Chondrocyte (in vitro differentiated cells): ENCODE results near the gene LRRC51. TPM values are rescaled to one million over a fixed set of nuclear protein-coding genes. Genes with fewer than 3 reads are reported as not detected.
A peak's percentile ranks its signal among the peaks of the same experiment; 100 is the strongest.

Source experiments
- DNase-seq: peaks from one replicate; pipeline ENCODE4 v3.0.0; 2021; ENCODE audit warnings: mixed read lengths, low spot score
- H3K27ac Mint-ChIP-seq: one replicate; pipeline ENCODE4 v1.8.0; 2021; ENCODE audit warnings: mild to moderate bottlenecking, moderate library complexity, mixed read lengths; ENCODE audit not compliant: unreplicated experiment
- H3K27me3 Mint-ChIP-seq: 2 replicates; pipeline ENCODE4 v1.8.0; 2021; ENCODE audit warnings: low read depth, mixed read lengths
- H3K36me3 Mint-ChIP-seq: 2 replicates; pipeline ENCODE4 v1.8.0; 2021; ENCODE audit warnings: low read depth, mixed read lengths
- H3K4me1 Mint-ChIP-seq: 2 replicates; pipeline ENCODE4 v1.8.0; 2021; ENCODE audit warnings: low read depth, mild to moderate bottlenecking, mixed read lengths
- H3K4me3 Mint-ChIP-seq: one replicate; pipeline ENCODE4 v1.8.0; 2021; ENCODE audit warnings: mild to moderate bottlenecking, moderate library complexity, mixed read lengths; ENCODE audit not compliant: unreplicated experiment
- H3K9me3 Mint-ChIP-seq: 2 replicates; pipeline ENCODE4 v1.8.0; 2021; ENCODE audit warnings: low read depth, mixed read lengths
- total RNA-seq: library from RNA; stranded (reverse); gene quantifications from 3 replicates; pipeline ENCODE4 v1.2.1, GENCODE V29; 2021
- TF ChIP-seq, protein P1 (sequence below): fragments of 200-600 bp; sonication (generic); IDR thresholded peaks from 2 replicates; pipeline ENCODE4 v1.5.0; 2021; ENCODE audit warnings: antibody characterized with exemption, mild to moderate bottlenecking, moderate library complexity

Gene LRRC51
- total RNA-seq, 1 donor from 2014 or later: 6.0 TPM

DNA sequence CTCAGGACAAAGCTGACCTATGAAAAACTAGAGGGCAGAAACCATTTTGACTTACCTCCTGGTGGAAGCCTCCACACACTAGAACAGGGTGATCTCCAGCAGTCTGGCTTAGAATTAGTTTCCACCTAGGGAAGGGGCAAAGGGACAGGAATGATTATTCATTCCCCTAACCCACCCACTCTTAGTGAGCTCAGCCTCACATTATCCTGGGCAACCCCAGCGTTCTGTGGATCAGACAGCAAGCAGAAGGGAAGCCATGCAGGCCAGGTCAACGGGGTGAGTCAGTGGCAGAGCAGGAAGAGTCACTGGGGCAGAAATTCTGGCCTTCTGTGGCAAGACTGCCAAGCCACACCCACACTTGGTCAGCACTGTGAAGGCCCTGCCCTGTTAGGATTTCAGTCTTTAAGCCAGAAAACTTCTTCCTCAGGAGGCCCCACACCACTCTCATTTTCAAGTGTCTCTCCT is 10.8 kb upstream of the LRRC51 start:
- H3K27ac Mint-ChIP-seq: peak overlapping the region; percentile 91
- no peak overlapping the region for H3K4me3 Mint-ChIP-seq

DNA sequence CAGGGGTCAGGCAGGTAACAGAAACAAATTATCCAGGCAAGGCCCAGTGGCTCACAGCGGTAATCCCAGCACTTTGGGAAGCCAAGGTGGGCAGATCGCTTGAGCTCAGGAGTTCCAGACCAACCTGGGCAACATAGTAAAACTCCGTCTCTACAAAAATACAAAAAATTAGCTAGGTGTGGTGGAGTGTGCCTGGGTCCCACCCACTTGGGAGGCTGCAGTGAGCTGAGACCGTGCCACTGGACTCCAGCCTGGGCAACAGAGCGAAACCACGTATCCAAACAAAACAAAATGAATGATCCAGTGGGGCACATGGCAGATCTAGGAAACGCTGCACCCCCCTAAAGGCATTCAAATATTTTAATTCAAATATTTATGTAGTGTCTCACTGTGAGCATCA is 10.2 kb upstream of the LRRC51 start:
- H3K9me3 Mint-ChIP-seq: no peaks in the 10 kb centered on the region
- peak overlapping the region; percentile 91 for H3K27ac Mint-ChIP-seq
- peaks cover 1% of the 10 kb centered on the region for H3K36me3 Mint-ChIP-seq
- TF ChIP-seq, protein P1, sequence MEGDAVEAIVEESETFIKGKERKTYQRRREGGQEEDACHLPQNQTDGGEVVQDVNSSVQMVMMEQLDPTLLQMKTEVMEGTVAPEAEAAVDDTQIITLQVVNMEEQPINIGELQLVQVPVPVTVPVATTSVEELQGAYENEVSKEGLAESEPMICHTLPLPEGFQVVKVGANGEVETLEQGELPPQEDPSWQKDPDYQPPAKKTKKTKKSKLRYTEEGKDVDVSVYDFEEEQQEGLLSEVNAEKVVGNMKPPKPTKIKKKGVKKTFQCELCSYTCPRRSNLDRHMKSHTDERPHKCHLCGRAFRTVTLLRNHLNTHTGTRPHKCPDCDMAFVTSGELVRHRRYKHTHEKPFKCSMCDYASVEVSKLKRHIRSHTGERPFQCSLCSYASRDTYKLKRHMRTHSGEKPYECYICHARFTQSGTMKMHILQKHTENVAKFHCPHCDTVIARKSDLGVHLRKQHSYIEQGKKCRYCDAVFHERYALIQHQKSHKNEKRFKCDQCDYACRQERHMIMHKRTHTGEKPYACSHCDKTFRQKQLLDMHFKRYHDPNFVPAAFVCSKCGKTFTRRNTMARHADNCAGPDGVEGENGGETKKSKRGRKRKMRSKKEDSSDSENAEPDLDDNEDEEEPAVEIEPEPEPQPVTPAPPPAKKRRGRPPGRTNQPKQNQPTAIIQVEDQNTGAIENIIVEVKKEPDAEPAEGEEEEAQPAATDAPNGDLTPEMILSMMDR: no peak
- H3K27me3 Mint-ChIP-seq: no peaks in the 10 kb centered on the region
- peaks cover 47% of the 10 kb centered on the region for H3K4me1 Mint-ChIP-seq
- DNase-seq: no peak
- no peak overlapping the region for H3K4me3 Mint-ChIP-seq

More for the DNA sequence above, 10.8 kb upstream of the LRRC51 start:
- H3K36me3 Mint-ChIP-seq: peaks cover 1% of the 10 kb centered on the region
- no peak for DNase-seq
- TF ChIP-seq, protein P1: no peak
- peaks cover 47% of the 10 kb centered on the region for H3K4me1 Mint-ChIP-seq
- H3K27me3 Mint-ChIP-seq: no peaks in the 10 kb centered on the region
- no peaks in the 10 kb centered on the region for H3K9me3 Mint-ChIP-seq

DNA sequence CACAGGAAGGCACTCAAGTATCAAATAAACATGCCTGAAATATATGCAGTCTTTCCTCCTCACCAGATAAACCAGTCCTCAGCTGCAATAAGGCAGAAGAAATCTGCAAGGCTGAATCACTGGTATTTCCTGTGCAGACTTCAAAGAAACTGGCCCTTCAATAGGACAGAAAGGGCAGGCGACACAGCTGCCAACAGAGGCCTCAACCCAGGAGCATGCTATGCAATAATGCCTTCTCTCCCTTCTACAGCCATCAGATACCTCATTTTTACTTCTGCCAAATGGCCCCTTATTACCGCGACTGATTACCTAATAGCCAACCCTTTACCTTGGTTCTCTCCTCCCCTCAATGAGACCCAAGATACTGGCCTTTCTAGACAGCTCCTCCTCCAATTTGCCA is 8.3 kb upstream of the LRRC51 start:
- peak overlapping the region; percentile 93 for H3K27ac Mint-ChIP-seq
- TF ChIP-seq, protein P1: no peak
- no peaks in the 10 kb centered on the region for H3K27me3 Mint-ChIP-seq
- H3K4me1 Mint-ChIP-seq: peaks cover 47% of the 10 kb centered on the region
- no peaks in the 10 kb centered on the region for H3K9me3 Mint-ChIP-seq
- peaks cover 1% of the 10 kb centered on the region for H3K36me3 Mint-ChIP-seq
- H3K4me3 Mint-ChIP-seq: peak overlapping the region; percentile 1
- no peak for DNase-seq

DNA sequence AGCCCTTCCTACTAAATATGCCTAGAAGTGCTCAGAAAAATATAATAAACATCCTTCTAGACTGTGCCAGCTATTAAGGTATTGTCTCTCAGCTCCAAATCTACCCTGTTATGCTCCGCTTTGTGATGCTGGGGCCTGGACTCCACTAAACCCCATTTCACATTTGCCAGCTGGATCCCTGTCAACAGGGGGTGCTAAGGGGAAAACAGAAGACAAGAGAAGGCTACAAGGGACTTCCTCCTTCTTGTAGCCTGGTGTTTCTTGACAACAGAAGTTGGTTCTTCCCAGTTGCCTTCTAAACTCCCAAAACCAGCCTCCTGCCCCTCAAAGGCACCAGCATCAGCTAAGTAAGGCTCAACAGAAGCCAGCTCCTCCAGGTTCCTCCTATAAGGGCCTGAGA is 5.5 kb upstream of the LRRC51 start:
- Mint-ChIP-seq H3K4me1 (peaks cover 49% of the 10 kb centered on the region), H3K4me3 (no peak overlapping the region), H3K27me3 (no peaks in the 10 kb centered on the region), H3K9me3 (no peaks in the 10 kb centered on the region), H3K36me3 (no peaks in the 10 kb centered on the region), H3K27ac (no peak overlapping the region)
- TF ChIP-seq, protein P1: peak; percentile 26
- no peak for DNase-seq

DNA sequence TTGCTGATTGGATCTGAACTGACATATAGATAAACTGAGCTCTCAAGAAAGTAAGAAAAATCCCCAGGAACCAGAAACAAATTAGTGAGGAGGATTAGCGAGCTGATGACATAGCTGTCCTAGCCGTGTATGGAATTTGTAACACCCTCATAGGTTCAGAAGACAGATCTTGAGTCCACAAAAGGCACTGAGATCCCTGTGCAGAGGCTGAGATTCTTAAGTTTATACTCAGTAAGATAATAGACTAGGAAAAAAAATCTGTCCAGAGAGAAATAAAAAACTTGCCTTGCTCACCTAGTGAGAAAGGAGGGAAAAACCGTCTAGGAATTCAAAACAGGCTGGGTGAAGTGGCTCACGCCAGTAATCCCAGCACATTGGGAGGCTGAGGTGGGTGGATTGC is 4.9 kb upstream of the LRRC51 start:
- no peaks in the 10 kb centered on the region for H3K9me3 Mint-ChIP-seq
- H3K27ac Mint-ChIP-seq: no peak overlapping the region
- peaks cover 44% of the 10 kb centered on the region for H3K4me1 Mint-ChIP-seq
- H3K36me3 Mint-ChIP-seq: no peaks in the 10 kb centered on the region
- TF ChIP-seq, protein P1: no peak
- DNase-seq: no peak
- no peaks in the 10 kb centered on the region for H3K27me3 Mint-ChIP-seq
- no peak overlapping the region for H3K4me3 Mint-ChIP-seq
